Stimulated activated CD8-positive, alpha-beta memory T cell treated with anti-CD3 and anti-CD28 coated beads, Interleukin-4, amount 100 ng/mL, for 48 hours (primary cell): ENCODE results near the gene PRDM8.
"Not testable (repeated sequence)": the region's sequence is repeated elsewhere in the genome, so short reads cannot be mapped to it uniquely, and the experiment has no call there.

ENCODE experiments used
- DNase-seq: peaks from one replicate; pipeline ENCODE4 v3.0.0-alpha.2; 2020

PRDM8 gene

GRCh38 chr4:80196922-80197573 lies at the start of gene PRDM8:
Gene PRDM8, plus strand, starts transcription at chr4:80197503. Its CDS starts 2,578 bp downstream, at chr4:80200081.
- DNase-seq: peak; percentile 40

GRCh38 chr4:80150387-80151180 lies 46.7 kb upstream of the PRDM8 start:
- no peak for DNase-seq

- DNase-seq: no peak
Measured at GRCh38 chr4:80151981-80152380, 45.3 kb upstream of the PRDM8 start.

- no peak for DNase-seq
Measured at GRCh38 chr4:80153874-80154544, 43.3 kb upstream of the PRDM8 start.

- no peak for DNase-seq
Measured at GRCh38 chr4:80154545-80154933, 42.8 kb upstream of the PRDM8 start.

GRCh38 chr4:80155316-80155982 lies 41.9 kb upstream of the PRDM8 start:
- no peak for DNase-seq

- DNase-seq: no peak
Measured at GRCh38 chr4:80156410-80156809, 40.9 kb upstream of the PRDM8 start.

GRCh38 chr4:80161413-80162058 lies 35.8 kb upstream of the PRDM8 start:
- DNase-seq: no peak

GRCh38 chr4:80162418-80162817 lies 34.9 kb upstream of the PRDM8 start:
- DNase-seq: no peak

- no peak for DNase-seq
Measured at GRCh38 chr4:80165855-80166254, 31.4 kb upstream of the PRDM8 start.

- no peak for DNase-seq
Measured at GRCh38 chr4:80171251-80171650, 26.1 kb upstream of the PRDM8 start.

GRCh38 chr4:80171656-80172055 lies 25.6 kb upstream of the PRDM8 start:
- DNase-seq: no peak

- DNase-seq: no peak
Measured at GRCh38 chr4:80172203-80172602, 25.1 kb upstream of the PRDM8 start.

GRCh38 chr4:80173401-80173800 lies 23.9 kb upstream of the PRDM8 start:
- DNase-seq: peak; percentile 43

GRCh38 chr4:80173841-80174240 lies 23.5 kb upstream of the PRDM8 start:
- no peak for DNase-seq

- DNase-seq: not testable (repeated sequence)
Measured at GRCh38 chr4:80177793-80178192, 19.5 kb upstream of the PRDM8 start.

- no peak for DNase-seq
Measured at GRCh38 chr4:80178964-80179363, 18.3 kb upstream of the PRDM8 start.

GRCh38 chr4:80179637-80180161 lies 17.6 kb upstream of the PRDM8 start:
- no peak for DNase-seq

- DNase-seq: no peak
Measured at GRCh38 chr4:80180743-80181142, 16.6 kb upstream of the PRDM8 start.

- peak; percentile 44 for DNase-seq
Measured at GRCh38 chr4:80182237-80182866, 15.0 kb upstream of the PRDM8 start.

- peak; percentile 37 for DNase-seq
Measured at GRCh38 chr4:80183250-80184052, 13.9 kb upstream of the PRDM8 start.
